ENCODE data around the gene CCR9. TPM values are rescaled to one million over a fixed set of nuclear protein-coding genes. Genes with fewer than 3 reads are reported as not detected.

Gene CCR9
- total and polyA plus RNA-seq, 10 of the 15 experiments (the other 5 are each of a cell fraction or from before 2014, with no cell fraction given) = 0.05 to 3.9 (median 2.4) TPM

DNA sequence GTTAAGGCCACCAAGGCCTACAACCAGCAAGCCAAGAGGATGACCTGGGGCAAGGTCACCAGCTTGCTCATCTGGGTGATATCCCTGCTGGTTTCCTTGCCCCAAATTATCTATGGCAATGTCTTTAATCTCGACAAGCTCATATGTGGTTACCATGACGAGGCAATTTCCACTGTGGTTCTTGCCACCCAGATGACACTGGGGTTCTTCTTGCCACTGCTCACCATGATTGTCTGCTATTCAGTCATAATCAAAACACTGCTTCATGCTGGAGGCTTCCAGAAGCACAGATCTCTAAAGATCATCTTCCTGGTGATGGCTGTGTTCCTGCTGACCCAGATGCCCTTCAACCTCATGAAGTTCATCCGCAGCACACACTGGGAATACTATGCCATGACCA, 60.5 kb downstream of the CCR9 start:
- intact Hi-C loops (cut with micrococcal nuclease; ENCODE audit: unreplicated experiment) (no loop called here), in situ Hi-C loops (cut with MboI) (loop anchor here (5.0 to 10.0 kb wide), 2 partner anchors 268 to 425 kb away; partner anchors contain the start of gene CCR5)
- 96% methylated on average over 3 of the region's 3 CpGs for WGBS (ENCODE audit: insufficient coverage, insufficient replicate concordance, low lambda C conversion rate, missing lambda C conversion rate)
- Histone ChIP-seq H3K36me3 (ENCODE audit: control insufficient read depth in 2 of 2, insufficient read depth in 2 of 2, low read length in 1 of 2) (peaks cover 10 to 29% of the 10 kb centered on the region in 2 experiments), H2AFZ (ENCODE audit: control insufficient read depth, low read depth, low read length) (no peak overlapping the region), H3K4me3 (no peak overlapping the region), H3K4me2 (ENCODE audit: control insufficient read depth, insufficient read depth) (no peak overlapping the region), H3K4me1 (ENCODE audit: control insufficient read depth, insufficient read depth, low read length) (no peaks in the 10 kb centered on the region), H4K20me1 (ENCODE audit: control insufficient read depth, insufficient read depth) (no peaks in the 10 kb centered on the region), H3K9ac (ENCODE audit: control insufficient read depth, insufficient read depth, low read length) (no peak overlapping the region), H3K9me3 (replicated peaks; ENCODE audit: control insufficient read depth, insufficient read depth, low read length) (no peaks in the 10 kb centered on the region), H3K27me3 (replicated peaks in 1 of 2; ENCODE audit: control insufficient read depth in 2 of 2, insufficient read depth in 2 of 2, low read length in 1 of 2) (no peaks in the 10 kb centered on the region), H3K27ac (ENCODE audit: control insufficient read depth, insufficient read depth) (no peak overlapping the region), H3K79me2 (ENCODE audit: control insufficient read depth, insufficient read depth, low read length) (no peaks in the 10 kb centered on the region)
- no peak for ATAC-seq
- ChIA-PET POLR2A (no interaction called here), RAD21 (ENCODE audit: unreplicated experiment) (no interaction called here), CTCF (interaction anchor here (2.4 kb wide), 1 partner anchor 131 kb away, joined by 11 read pairs; no protein-coding TSS in a partner anchor), SMC1A (ENCODE audit: uncharacterized antibody, unreplicated experiment) (interaction anchor here (1.4 to 2.2 kb wide), 3 partner anchors 8 to 130 kb away, joined by 4 to 8 read pairs (median 4); no protein-coding TSS in a partner anchor)
- no peak for TF ChIP-seq KLF5 (IDR thresholded peaks at IDR 0.05; ENCODE audit: partially characterized antibody)
- TF ChIP-seq ZNF384 (IDR thresholded peaks at IDR 0.05; ENCODE audit: borderline replicate concordance, low read depth, low read length) = no peak
- no peak for TF ChIP-seq RFX5 (IDR thresholded peaks at IDR 0.05; ENCODE audit: low read depth, low read length)
- DNase-seq (ENCODE audit: low read depth, low spot score) = no peak
- FAIRE-seq = no peak
- no TSS peak for BruUV-seq (replicated peaks)

DNA sequence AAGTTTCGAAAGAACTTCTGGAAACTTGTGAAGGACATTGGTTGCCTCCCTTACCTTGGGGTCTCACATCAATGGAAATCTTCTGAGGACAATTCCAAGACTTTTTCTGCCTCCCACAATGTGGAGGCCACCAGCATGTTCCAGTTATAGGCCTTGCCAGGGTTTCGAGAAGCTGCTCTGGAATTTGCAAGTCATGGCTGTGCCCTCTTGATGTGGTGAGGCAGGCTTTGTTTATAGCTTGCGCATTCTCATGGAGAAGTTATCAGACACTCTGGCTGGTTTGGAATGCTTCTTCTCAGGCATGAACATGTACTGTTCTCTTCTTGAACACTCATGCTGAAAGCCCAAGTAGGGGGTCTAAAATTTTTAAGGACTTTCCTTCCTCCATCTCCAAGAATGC, 61.0 kb downstream of the CCR9 start:
- H3K36me3 ChIP-seq (ENCODE audit: control insufficient read depth in 2 of 2, insufficient read depth in 2 of 2, low read length in 1 of 2) = peaks cover 10 to 32% of the 10 kb centered on the region in 2 experiments
- H3K79me2 ChIP-seq (ENCODE audit: control insufficient read depth, insufficient read depth, low read length) = no peaks in the 10 kb centered on the region
- RAD21 ChIA-PET (ENCODE audit: unreplicated experiment) = interaction anchor here (1.4 kb wide), 1 partner anchor 129 kb away, joined by 4 read pairs; no protein-coding TSS in a partner anchor
- POLR2A ChIA-PET = no interaction called here
- SMC1A ChIA-PET (ENCODE audit: uncharacterized antibody, unreplicated experiment) = interaction anchor here (1.4 to 2.2 kb wide), 3 partner anchors 9 to 130 kb away, joined by 4 to 8 read pairs (median 4); no protein-coding TSS in a partner anchor
- H3K4me1 ChIP-seq (ENCODE audit: control insufficient read depth, insufficient read depth, low read length) = no peaks in the 10 kb centered on the region
- no peak overlapping the region for H3K4me2 ChIP-seq (ENCODE audit: control insufficient read depth, insufficient read depth)
- in situ Hi-C loops (cut with MboI) (loop anchor here (5.0 to 10.0 kb wide), 2 partner anchors 267 to 425 kb away; partner anchors contain the start of gene CCR5), intact Hi-C loops (cut with micrococcal nuclease; ENCODE audit: unreplicated experiment) (no loop called here)
- H3K27me3 ChIP-seq (replicated peaks in 1 of 2; ENCODE audit: control insufficient read depth in 2 of 2, insufficient read depth in 2 of 2, low read length in 1 of 2) = no peaks in the 10 kb centered on the region
- no peaks in the 10 kb centered on the region for H3K9me3 ChIP-seq (replicated peaks; ENCODE audit: control insufficient read depth, insufficient read depth, low read length)
- H2AFZ ChIP-seq (ENCODE audit: control insufficient read depth, low read depth, low read length) = no peak overlapping the region
- DNase-seq (ENCODE audit: low read depth, low spot score) (no peak), ATAC-seq (no peak), FAIRE-seq (no peak)
- no peaks in the 10 kb centered on the region for H4K20me1 ChIP-seq (ENCODE audit: control insufficient read depth, insufficient read depth)
- no TSS peak for BruUV-seq (replicated peaks)
- H3K27ac ChIP-seq (ENCODE audit: control insufficient read depth, insufficient read depth) = no peak overlapping the region
- H3K4me3 ChIP-seq = no peak overlapping the region
- WGBS (ENCODE audit: insufficient coverage, insufficient replicate concordance, low lambda C conversion rate, missing lambda C conversion rate) = 100% methylated on average over 3 of the region's 3 CpGs
- CTCF ChIA-PET = interaction anchor here (2.4 kb wide), 1 partner anchor 130 kb away, joined by 11 read pairs; no protein-coding TSS in a partner anchor
- H3K9ac ChIP-seq (ENCODE audit: control insufficient read depth, insufficient read depth, low read length) = no peak overlapping the region
- TF ChIP-seq KDM1A (IDR thresholded peaks at IDR 0.05; ENCODE audit: borderline replicate concordance) (no peak), NR2C1 (IDR thresholded peaks at IDR 0.05) (no peak), SREBF2 (IDR thresholded peaks at IDR 0.05; ENCODE audit: low read length) (no peak), ZNF622 (IDR thresholded peaks at IDR 0.05) (no peak), LARP7 (IDR thresholded peaks at IDR 0.05) (no peak), CREM (IDR thresholded peaks at IDR 0.05; ENCODE audit: low read depth) (no peak), NFYA (IDR thresholded peaks at IDR 0.05; ENCODE audit: borderline replicate concordance, low read depth, low read length) (no peak)
- TF ChIP-seq, protein P1, sequence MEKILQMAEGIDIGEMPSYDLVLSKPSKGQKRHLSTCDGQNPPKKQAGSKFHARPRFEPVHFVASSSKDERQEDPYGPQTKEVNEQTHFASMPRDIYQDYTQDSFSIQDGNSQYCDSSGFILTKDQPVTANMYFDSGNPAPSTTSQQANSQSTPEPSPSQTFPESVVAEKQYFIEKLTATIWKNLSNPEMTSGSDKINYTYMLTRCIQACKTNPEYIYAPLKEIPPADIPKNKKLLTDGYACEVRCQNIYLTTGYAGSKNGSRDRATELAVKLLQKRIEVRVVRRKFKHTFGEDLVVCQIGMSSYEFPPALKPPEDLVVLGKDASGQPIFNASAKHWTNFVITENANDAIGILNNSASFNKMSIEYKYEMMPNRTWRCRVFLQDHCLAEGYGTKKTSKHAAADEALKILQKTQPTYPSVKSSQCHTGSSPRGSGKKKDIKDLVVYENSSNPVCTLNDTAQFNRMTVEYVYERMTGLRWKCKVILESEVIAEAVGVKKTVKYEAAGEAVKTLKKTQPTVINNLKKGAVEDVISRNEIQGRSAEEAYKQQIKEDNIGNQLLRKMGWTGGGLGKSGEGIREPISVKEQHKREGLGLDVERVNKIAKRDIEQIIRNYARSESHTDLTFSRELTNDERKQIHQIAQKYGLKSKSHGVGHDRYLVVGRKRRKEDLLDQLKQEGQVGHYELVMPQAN (conservative IDR thresholded peaks at IDR 0.05) = no peak
- TF ChIP-seq, protein P2, sequence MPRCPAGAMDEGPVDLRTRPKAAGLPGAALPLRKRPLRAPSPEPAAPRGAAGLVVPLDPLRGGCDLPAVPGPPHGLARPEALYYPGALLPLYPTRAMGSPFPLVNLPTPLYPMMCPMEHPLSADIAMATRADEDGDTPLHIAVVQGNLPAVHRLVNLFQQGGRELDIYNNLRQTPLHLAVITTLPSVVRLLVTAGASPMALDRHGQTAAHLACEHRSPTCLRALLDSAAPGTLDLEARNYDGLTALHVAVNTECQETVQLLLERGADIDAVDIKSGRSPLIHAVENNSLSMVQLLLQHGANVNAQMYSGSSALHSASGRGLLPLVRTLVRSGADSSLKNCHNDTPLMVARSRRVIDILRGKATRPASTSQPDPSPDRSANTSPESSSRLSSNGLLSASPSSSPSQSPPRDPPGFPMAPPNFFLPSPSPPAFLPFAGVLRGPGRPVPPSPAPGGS (IDR thresholded peaks at IDR 0.05; ENCODE audit: borderline replicate concordance, insufficient read depth, low read depth, low read length, poor library complexity, severe bottlenecking) = no peak
